HEK293T (cell line): Measurements from ENCODE around the gene ANTXR1.

Source experiments
- CTCF ChIA-PET: fragments of 350-600 bp; formaldehyde crosslinking; extraction: SDS; loops from one replicate; lab custom pipeline; 2021; ENCODE audit warnings: antibody characterized with exemption, inconsistent platforms; lab: Yijun Ruan, JAX
- POLR2A ChIA-PET: fragments of 350-600 bp; formaldehyde crosslinking; extraction: SDS; loops from one replicate; lab custom pipeline; 2020; ENCODE audit warnings: antibody characterized with exemption, inconsistent platforms; lab: Yijun Ruan, JAX
- DNase-seq: peaks from one replicate; pipeline ENCODE4 v3.0.0; 2012; ENCODE audit warnings: mixed read lengths; ENCODE audit errors: extremely low spot score
- ARNT ChIP-seq: fragments of 450-650 bp; IDR thresholded peaks from 2 replicates; pipeline ENCODE4 v1.6.1; 2017; ENCODE audit warnings: mild to moderate bottlenecking
- BHLHE40 ChIP-seq: fragments of 450-650 bp; IDR thresholded peaks from 2 replicates; pipeline ENCODE4 v1.6.1; 2016; ENCODE audit warnings: mild to moderate bottlenecking, moderate library complexity, borderline replicate concordance
- CTBP1 ChIP-seq: fragments of 450-650 bp; IDR thresholded peaks from 2 replicates; pipeline ENCODE4 v1.6.1; 2016; ENCODE audit warnings: borderline replicate concordance
- ELF4 ChIP-seq: fragments of 450-650 bp; IDR thresholded peaks from 2 replicates; pipeline ENCODE4 v1.6.1; 2017; ENCODE audit warnings: antibody characterized with exemption
- FOXA1 ChIP-seq: fragments of 450-650 bp; IDR thresholded peaks from 2 replicates; pipeline ENCODE4 v1.6.1; 2016; ENCODE audit warnings: mild to moderate bottlenecking
- FOXK2 ChIP-seq: fragments of 450-650 bp; IDR thresholded peaks from 2 replicates; pipeline ENCODE4 v1.6.1; 2016; ENCODE audit warnings: mild to moderate bottlenecking
- FOXM1 ChIP-seq: fragments of 450-650 bp; IDR thresholded peaks from 2 replicates; pipeline ENCODE4 v1.6.1; 2017; ENCODE audit warnings: mild to moderate bottlenecking, borderline replicate concordance
- HDGF ChIP-seq: fragments of 450-650 bp; IDR thresholded peaks from 2 replicates; pipeline ENCODE4 v1.6.1; 2017; ENCODE audit warnings: antibody characterized with exemption, borderline replicate concordance
- L3MBTL2 ChIP-seq: fragments of 450-650 bp; conservative IDR thresholded peaks from 2 replicates; pipeline ENCODE4 v1.6.1; 2016; ENCODE audit warnings: mild to moderate bottlenecking
- LEF1 ChIP-seq: fragments of 450-650 bp; IDR thresholded peaks from 2 replicates; pipeline ENCODE4 v1.6.1; 2017; ENCODE audit warnings: mild to moderate bottlenecking, borderline replicate concordance
- NFRKB ChIP-seq: fragments of 450-650 bp; IDR thresholded peaks from 2 replicates; pipeline ENCODE4 v1.6.1; 2016; ENCODE audit warnings: mild to moderate bottlenecking, moderate library complexity
- PKNOX1 ChIP-seq: fragments of 450-650 bp; IDR thresholded peaks from 2 replicates; pipeline ENCODE4 v1.6.1; 2016
- SP1 ChIP-seq: fragments of 450-650 bp; IDR thresholded peaks from 2 replicates; pipeline ENCODE4 v1.6.1; 2017
- SUZ12 ChIP-seq: fragments of 450-650 bp; IDR thresholded peaks from 2 replicates; pipeline ENCODE4 v1.6.1; 2016; ENCODE audit warnings: mild to moderate bottlenecking
- TARDBP ChIP-seq: fragments of 450-650 bp; IDR thresholded peaks from 2 replicates; pipeline ENCODE4 v1.6.1; 2016
- ZNF384 ChIP-seq: fragments of 450-650 bp; IDR thresholded peaks from 2 replicates; pipeline ENCODE4 v1.6.1; 2016

ANTXR1 gene

GRCh38 chr2:69280796-69281412 lies 267.9 kb downstream of the ANTXR1 start:
- DNase-seq: no peak
- POLR2A ChIA-PET: no interaction called here
- CTCF ChIA-PET: no interaction called here
- TF ChIP-seq LEF1: no peak
- TF ChIP-seq ELF4: no peak
- no peak for TF ChIP-seq L3MBTL2
- no peak for TF ChIP-seq FOXA1
- TF ChIP-seq CTBP1: no peak
- no peak for TF ChIP-seq BHLHE40
- no peak for TF ChIP-seq FOXM1
- TF ChIP-seq FOXK2: no peak
- TF ChIP-seq ARNT: no peak
- TF ChIP-seq PKNOX1: no peak
- TF ChIP-seq NFRKB: no peak
- no peak for TF ChIP-seq HDGF
- no peak for TF ChIP-seq ZNF384
- TF ChIP-seq TARDBP: no peak
- TF ChIP-seq SUZ12: no peak
- TF ChIP-seq SP1: no peak

- TF ChIP-seq HDGF (no peak), PKNOX1 (no peak), CTBP1 (no peak), FOXM1 (no peak), ZNF384 (no peak), L3MBTL2 (no peak), BHLHE40 (no peak), LEF1 (no peak), FOXA1 (no peak), ARNT (no peak), FOXK2 (no peak), TARDBP (no peak), ELF4 (no peak), NFRKB (no peak)
- ChIA-PET CTCF (no interaction called here), POLR2A (no interaction called here)
- no peak for DNase-seq
These were observed 272.5 kb downstream of the ANTXR1 start for GRCh38 chr2:69285379-69285894.

- DNase-seq: no peak
- TF ChIP-seq FOXK2 (no peak), SUZ12 (no peak), ELF4 (no peak), SP1 (no peak), FOXM1 (no peak), BHLHE40 (no peak), ARNT (no peak)
- CTCF ChIA-PET: no interaction called here
- POLR2A ChIA-PET: no interaction called here
These were observed 274.6 kb downstream of the ANTXR1 start for GRCh38 chr2:69287544-69287943.

- TF ChIP-seq FOXM1 (no peak), HDGF (no peak), LEF1 (no peak), ZNF384 (no peak), PKNOX1 (no peak), SP1 (no peak), L3MBTL2 (no peak)
- DNase-seq: no peak
- ChIA-PET CTCF (no interaction called here), POLR2A (no interaction called here)
These were observed 275.4 kb downstream of the ANTXR1 start for GRCh38 chr2:69288429-69288828.

- DNase-seq: no peak
- no peak for TF ChIP-seq ZNF384
- TF ChIP-seq L3MBTL2: no peak
- no peak for TF ChIP-seq SUZ12
- TF ChIP-seq PKNOX1: no peak
- no peak for TF ChIP-seq NFRKB
- no peak for TF ChIP-seq FOXA1
- no peak for TF ChIP-seq SP1
- TF ChIP-seq CTBP1: no peak
- no peak for TF ChIP-seq ARNT
- no peak for TF ChIP-seq HDGF
- no peak for TF ChIP-seq TARDBP
- TF ChIP-seq BHLHE40: no peak
- no peak for TF ChIP-seq LEF1
- TF ChIP-seq FOXK2: no peak
- no peak for TF ChIP-seq FOXM1
- no peak for TF ChIP-seq ELF4
- CTCF ChIA-PET: no interaction called here
- POLR2A ChIA-PET: no interaction called here
These were observed 278.1 kb downstream of the ANTXR1 start for GRCh38 chr2:69291004-69291650.
